ENCODE data around the gene KRT13.

KRT13 gene

GRCh38 chr17:41496803-41497484, 8.5 kb downstream of the KRT13 start:
- no peak overlapping the region for H3K27ac ChIP-seq
- TF ChIP-seq, protein P1, sequence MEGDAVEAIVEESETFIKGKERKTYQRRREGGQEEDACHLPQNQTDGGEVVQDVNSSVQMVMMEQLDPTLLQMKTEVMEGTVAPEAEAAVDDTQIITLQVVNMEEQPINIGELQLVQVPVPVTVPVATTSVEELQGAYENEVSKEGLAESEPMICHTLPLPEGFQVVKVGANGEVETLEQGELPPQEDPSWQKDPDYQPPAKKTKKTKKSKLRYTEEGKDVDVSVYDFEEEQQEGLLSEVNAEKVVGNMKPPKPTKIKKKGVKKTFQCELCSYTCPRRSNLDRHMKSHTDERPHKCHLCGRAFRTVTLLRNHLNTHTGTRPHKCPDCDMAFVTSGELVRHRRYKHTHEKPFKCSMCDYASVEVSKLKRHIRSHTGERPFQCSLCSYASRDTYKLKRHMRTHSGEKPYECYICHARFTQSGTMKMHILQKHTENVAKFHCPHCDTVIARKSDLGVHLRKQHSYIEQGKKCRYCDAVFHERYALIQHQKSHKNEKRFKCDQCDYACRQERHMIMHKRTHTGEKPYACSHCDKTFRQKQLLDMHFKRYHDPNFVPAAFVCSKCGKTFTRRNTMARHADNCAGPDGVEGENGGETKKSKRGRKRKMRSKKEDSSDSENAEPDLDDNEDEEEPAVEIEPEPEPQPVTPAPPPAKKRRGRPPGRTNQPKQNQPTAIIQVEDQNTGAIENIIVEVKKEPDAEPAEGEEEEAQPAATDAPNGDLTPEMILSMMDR (conservative IDR thresholded peaks at IDR 0.05): peak; percentile 49

- TF ChIP-seq, protein P1 (conservative IDR thresholded peaks at IDR 0.05): no peak
- no peak overlapping the region for H3K27ac ChIP-seq
Observed at GRCh38 chr17:41494524-41494923, 10.9 kb downstream of the KRT13 start.

GRCh38 chr17:41492771-41493170, 12.6 kb downstream of the KRT13 start:
- TF ChIP-seq, protein P1 (conservative IDR thresholded peaks at IDR 0.05): no peak
- H3K27ac ChIP-seq: no peak overlapping the region

DNA sequence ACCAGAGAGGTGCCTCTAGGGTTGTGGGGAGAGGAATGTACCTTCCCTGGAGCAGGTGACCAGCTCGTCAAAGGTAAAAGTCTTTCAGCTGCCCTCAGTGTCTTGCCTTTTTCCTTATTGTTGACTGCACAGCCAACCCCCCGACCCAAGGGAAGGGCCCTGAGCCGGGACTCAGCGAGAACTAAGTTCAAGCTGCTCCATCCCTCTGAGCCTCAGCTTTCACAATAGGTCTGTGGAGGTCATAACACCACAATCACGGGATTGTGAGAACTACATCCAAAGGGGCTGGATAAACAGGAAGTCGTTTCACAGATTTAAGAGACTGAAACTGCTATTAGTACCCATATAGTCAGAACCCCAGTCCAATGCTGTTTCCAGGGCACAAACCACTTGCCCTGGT, 13.1 kb downstream of the KRT13 start:
- H3K27ac ChIP-seq: no peak overlapping the region

GRCh38 chr17:41491476-41491875, 13.9 kb downstream of the KRT13 start:
- peak overlapping the region; percentile 58 for H3K27ac ChIP-seq
- TF ChIP-seq, protein P1 (conservative IDR thresholded peaks at IDR 0.05): no peak

More for the DNA sequence above, 13.1 kb downstream of the KRT13 start:
- TF ChIP-seq, protein P1 (conservative IDR thresholded peaks at IDR 0.05): no peak

- TF ChIP-seq, protein P1 (conservative IDR thresholded peaks at IDR 0.05): no peak
- peak overlapping the region; percentile 58 for H3K27ac ChIP-seq
Observed at GRCh38 chr17:41490000-41490990, 15.1 kb downstream of the KRT13 start.

DNA sequence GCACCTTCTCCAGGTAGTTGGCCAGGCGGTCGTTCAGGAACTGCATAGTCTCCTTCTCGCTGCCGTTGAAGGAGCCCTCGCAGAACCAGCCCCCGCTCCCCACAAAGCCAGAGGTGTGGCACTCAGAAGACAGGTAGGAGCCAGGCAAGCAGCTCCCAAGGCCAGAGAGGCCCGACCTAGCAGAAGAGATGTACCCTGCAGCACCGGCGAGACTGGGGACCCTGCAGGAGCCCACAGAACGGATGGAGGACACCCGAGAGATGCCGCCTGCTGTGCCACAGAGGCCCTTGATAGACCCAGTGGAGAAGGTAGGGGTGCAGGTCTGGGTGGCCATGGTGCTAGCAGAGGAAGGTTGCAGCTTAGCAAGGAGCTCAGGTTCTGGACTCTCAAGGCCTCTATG, 15.9 kb downstream of the KRT13 start, which contains the start of gene KRT36:
Gene KRT36 (minus strand): TSS at position 380 of the 400 bp plus-strand sequence. CDS start 46 bp downstream, at position 334.
- TF ChIP-seq, protein P1 (conservative IDR thresholded peaks at IDR 0.05): no peak
- H3K27ac ChIP-seq: peak within 1 kb of the TSS; percentile 58
